SK-N-SH (cell line): Measurements from ENCODE around the gene WIPI1.

Source experiments
- CTCF ChIP-seq: fragments of 200-600 bp; sonication (generic); IDR thresholded peaks from 2 replicates; pipeline ENCODE4 v1.6.1; 2017; ENCODE audit warnings: antibody characterized with exemption, mild to moderate bottlenecking, moderate library complexity
- YY1 ChIP-seq: IDR thresholded peaks from 2 replicates; pipeline ENCODE4 v1.4.0; 2012; ENCODE audit warnings: low read depth, mild to moderate bottlenecking

- no peak for TF ChIP-seq YY1
- no peak for TF ChIP-seq CTCF
Measured at GRCh38 chr17:68457539-68458259, 403 bp upstream of the WIPI1 start.
